GM12874 (cell line): Measurements from ENCODE around the gene BACE2.

Source experiments
- CTCF ChIP-seq: IDR thresholded peaks from 2 replicates; pipeline ENCODE4 v1.5.1; 2011; ENCODE audit warnings: low read depth, mild to moderate bottlenecking, control low read depth, low read length, moderate library complexity; ENCODE audit not compliant: insufficient read depth

Gene BACE2

GRCh38 chr21:41317458-41317857 lies 149.5 kb downstream of the BACE2 start:
- no peak for TF ChIP-seq CTCF

- no peak for TF ChIP-seq CTCF
Observed at GRCh38 chr21:41318218-41318617, 150.3 kb downstream of the BACE2 start.

- TF ChIP-seq CTCF: no peak
Observed at GRCh38 chr21:41319273-41319672, 151.3 kb downstream of the BACE2 start.

GRCh38 chr21:41321211-41321907 lies 153.4 kb downstream of the BACE2 start:
- no peak for TF ChIP-seq CTCF

GRCh38 chr21:41321908-41322495 lies 154.0 kb downstream of the BACE2 start:
- no peak for TF ChIP-seq CTCF

GRCh38 chr21:41322496-41323382 lies 154.8 kb downstream of the BACE2 start:
- TF ChIP-seq CTCF: no peak
